Bronchial epithelial cell (primary cell): ENCODE results near the gene CD180. TPM values are rescaled to one million over a fixed set of nuclear protein-coding genes. Genes with fewer than 3 reads are reported as not detected.

ENCODE experiments used
- DNase-seq: peaks from one replicate; pipeline ENCODE4 v3.0.0-alpha.2; 2010; ENCODE audit warnings: low read depth
- FAIRE-seq: peaks from 2 replicates; lab custom pipeline; 2011; peaks lifted over from hg19 to GRCh38; lab: Jason Lieb, UNC
- H3K27me3 ChIP-seq: 2 replicates; pipeline ENCODE4 v1.5.1; 2011; ENCODE audit warnings: low read length; ENCODE audit not compliant: control insufficient read depth, insufficient read depth
- H3K36me3 ChIP-seq: 2 replicates; pipeline ENCODE4 v1.5.1; 2011; ENCODE audit warnings: low read length; ENCODE audit not compliant: control insufficient read depth, insufficient read depth
- H3K4me3 ChIP-seq: 2 replicates; pipeline ENCODE4 v1.5.1; 2011; ENCODE audit warnings: mild to moderate bottlenecking, low read depth, low read length, control low read depth
- CTCF ChIP-seq: IDR thresholded peaks from 2 replicates; pipeline ENCODE4 v1.5.1; 2011; ENCODE audit warnings: mild to moderate bottlenecking, moderate library complexity, low read length, control low read depth, inconsistent platforms; ENCODE audit not compliant: insufficient read depth, severe bottlenecking
- total RNA-seq: library from RNA; depleted of rRNA; stranded (reverse); fragments of >200 nt; gene quantifications from 2 replicates; pipeline ENCODE4 v1.2.1, GENCODE V29; 2014

CD180 gene
- total RNA-seq, 1 donor from 2014 or later: not detected

DNA sequence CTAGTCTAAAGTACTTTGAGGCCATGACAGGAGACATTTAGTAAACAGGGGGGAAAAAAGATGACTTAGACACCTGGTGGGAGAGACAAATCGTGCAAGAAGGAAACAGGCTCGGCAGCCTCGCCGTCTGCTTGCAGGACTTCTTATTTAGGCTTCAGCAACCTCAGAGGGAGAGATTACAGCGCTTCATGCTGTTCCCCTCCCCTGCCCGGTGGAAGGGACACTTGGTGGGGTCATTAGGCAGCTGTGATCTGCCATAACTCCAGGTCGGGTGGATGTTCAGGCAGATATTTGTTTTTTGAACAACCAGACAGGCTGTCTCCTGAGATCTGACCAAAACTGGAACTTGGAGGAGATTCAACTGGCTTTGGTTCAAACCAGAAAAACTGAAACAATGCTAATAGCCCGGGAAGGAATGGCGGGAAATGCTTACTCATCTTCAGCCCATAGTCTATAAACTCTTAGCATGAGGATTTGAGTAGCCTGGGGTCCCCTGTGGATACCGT is 38.1 kb upstream of the CD180 start:
- Histone ChIP-seq H3K4me3 (no peak overlapping the region), H3K36me3 (no peaks in the 10 kb centered on the region), H3K27me3 (no peaks in the 10 kb centered on the region)
- FAIRE-seq: no peak
- peak; percentile 49 for DNase-seq
- TF ChIP-seq CTCF: no peak

- H3K4me3 ChIP-seq: no peak overlapping the region
- FAIRE-seq (no peak), DNase-seq (no peak)
- no peaks in the 10 kb centered on the region for H3K36me3 ChIP-seq
- H3K27me3 ChIP-seq: no peaks in the 10 kb centered on the region
- TF ChIP-seq CTCF: no peak
Observed at GRCh38 chr5:67233075-67233474, 36.5 kb upstream of the CD180 start.

DNA sequence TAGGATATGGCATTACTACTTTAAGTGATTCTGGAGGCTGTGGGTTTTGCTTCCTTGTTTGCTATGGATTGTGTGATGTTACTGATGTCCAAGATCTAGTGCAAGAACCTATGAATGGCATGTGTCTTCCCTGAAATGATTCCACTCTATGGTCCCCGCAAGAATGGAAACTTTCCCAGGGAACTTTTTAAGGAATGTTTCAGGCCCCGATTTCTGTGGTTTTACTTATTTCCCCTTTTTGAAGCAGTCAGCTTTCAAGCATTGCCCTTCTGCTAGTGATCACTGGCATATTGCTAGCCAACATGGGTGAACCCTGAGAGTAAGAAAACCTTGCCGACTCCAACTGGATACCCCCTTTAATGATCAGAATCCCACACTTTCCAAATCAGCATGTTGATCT is 26.6 kb upstream of the CD180 start:
- Histone ChIP-seq H3K36me3 (no peaks in the 10 kb centered on the region), H3K27me3 (no peaks in the 10 kb centered on the region), H3K4me3 (no peak overlapping the region)
- DNase-seq (no peak), FAIRE-seq (no peak)
- TF ChIP-seq CTCF: no peak

DNA sequence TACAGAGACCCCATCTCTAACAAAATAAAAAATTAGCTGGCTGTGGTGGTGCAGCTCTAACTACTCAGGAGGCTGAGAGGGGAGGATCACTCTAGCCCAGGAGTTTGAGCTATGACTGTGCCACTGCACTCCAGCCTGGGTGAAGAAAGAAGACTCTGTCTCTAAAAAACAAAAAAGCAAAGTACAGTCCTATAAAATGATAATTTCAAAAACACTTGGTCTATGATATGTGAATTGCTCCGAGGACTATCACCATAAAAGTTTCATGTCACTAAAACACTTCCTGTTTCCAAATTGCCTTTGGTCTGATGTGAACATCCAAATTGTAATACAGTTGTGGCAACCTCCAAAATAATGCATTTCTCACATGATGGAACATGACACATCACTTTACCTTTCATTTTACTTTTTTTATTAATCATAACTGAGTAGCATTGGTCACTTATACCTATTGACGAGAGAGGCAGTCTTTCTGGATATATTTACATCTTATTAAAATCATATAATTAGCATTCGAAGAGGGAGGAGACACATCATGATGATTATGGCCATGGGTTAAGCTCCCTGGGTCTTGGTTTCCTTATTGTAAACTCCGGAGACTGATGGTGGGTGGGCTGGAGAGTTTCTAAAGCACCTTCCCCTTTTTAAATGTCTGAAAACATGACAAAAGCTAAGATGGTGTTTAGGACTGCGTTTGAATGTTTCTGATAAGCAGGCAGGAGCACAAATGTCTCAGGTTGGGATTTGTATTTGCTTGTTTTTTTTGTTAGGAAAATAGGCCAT is 25.8 kb upstream of the CD180 start:
- DNase-seq (no peak), FAIRE-seq (no peak)
- no peaks in the 10 kb centered on the region for H3K27me3 ChIP-seq
- H3K4me3 ChIP-seq: no peak overlapping the region
- no peak for TF ChIP-seq CTCF
- no peaks in the 10 kb centered on the region for H3K36me3 ChIP-seq

DNA sequence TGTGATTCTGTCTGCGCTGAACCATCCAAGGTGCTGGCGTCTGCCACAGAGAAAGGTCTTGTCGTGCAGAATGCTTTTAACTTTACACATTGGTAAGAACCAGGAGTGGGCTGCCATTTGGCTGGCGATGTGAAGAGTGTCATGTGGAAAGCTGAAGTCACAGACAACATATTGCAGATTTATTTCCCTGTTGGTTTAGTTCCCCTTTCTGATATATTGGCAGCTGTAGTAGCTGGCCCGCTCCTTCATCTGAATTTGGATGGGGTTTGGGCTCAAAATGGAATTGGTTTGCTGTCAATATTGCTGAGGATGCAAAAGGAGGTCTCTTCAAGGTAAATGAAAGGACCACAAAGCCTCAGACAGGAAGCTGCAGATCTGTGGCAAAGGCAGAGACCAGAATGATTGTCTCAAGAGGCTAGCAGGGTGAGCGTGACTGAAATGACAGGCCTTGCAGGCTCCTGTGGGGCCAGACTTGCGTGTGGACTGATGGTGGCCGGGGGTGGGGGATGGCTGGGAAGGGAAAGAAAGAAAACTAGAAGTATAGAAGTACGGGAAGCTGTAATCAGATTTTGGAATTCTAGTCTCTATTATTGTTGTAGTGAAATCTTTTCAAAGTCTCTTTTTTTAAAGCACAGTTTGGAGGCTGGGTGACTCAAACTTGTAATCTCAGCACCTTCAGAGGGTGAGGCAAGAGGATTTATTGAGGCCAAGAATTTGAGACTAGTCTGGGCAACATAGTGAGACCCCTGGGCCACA is 25.1 kb upstream of the CD180 start:
- no peak for TF ChIP-seq CTCF
- Histone ChIP-seq H3K4me3 (no peak overlapping the region), H3K36me3 (no peaks in the 10 kb centered on the region), H3K27me3 (no peaks in the 10 kb centered on the region)
- DNase-seq (no peak), FAIRE-seq (no peak)
